H1 (cell line): Measurements from ENCODE around the gene DHRS12. TPM values are rescaled to one million over a fixed set of nuclear protein-coding genes. Genes with fewer than 3 reads are reported as not detected.

Source experiments
- CTCF ChIA-PET: fragments of 300-600 bp; sonication (Branson Sonifier 250); formaldehyde crosslinking; loops from one replicate; lab custom pipeline; 2021; ENCODE audit not compliant: partially characterized antibody; lab: Charles Lee
- POLR2A ChIA-PET: fragments of 300-600 bp; sonication (Branson Sonifier 250); formaldehyde crosslinking; loops from one replicate; lab custom pipeline; 2021; ENCODE audit warnings: inconsistent platforms; ENCODE audit not compliant: partially characterized antibody; lab: Charles Lee
- DNase-seq, 2 experiments: peaks; one replicate each; pipeline versions ENCODE4 v3.0.0 to v3.0.0-alpha.2; 2010 to 2022; ENCODE audit warnings: low spot score in 2 of 2, low read depth in 1 of 2, mixed read lengths in 1 of 2
- FAIRE-seq: peaks from 2 replicates; lab custom pipeline; 2011; peaks lifted over from hg19 to GRCh38; lab: Jason Lieb, UNC
- H2AFZ ChIP-seq: 2 replicates; pipeline ENCODE4 v1.8.1; 2012; ENCODE audit warnings: low read length, inconsistent platforms
- H2AK5ac ChIP-seq: 2 replicates; pipeline ENCODE4 v1.6.1; 2013; ENCODE audit warnings: low read depth, low read length
- H2BK120ac ChIP-seq: replicated peaks from 2 replicates; pipeline ENCODE3; 2013; ENCODE audit warnings: low read depth, low read length, inconsistent platforms
- H2BK12ac ChIP-seq: 2 replicates; pipeline ENCODE4 v1.6.1; 2013; ENCODE audit warnings: low read depth, low read length
- H2BK15ac ChIP-seq: 2 replicates; pipeline ENCODE4 v1.6.1; 2013; ENCODE audit warnings: low read length
- H2BK20ac ChIP-seq: 2 replicates; pipeline ENCODE4 v1.6.1; 2013; ENCODE audit warnings: low read length
- H2BK5ac ChIP-seq: 2 replicates; pipeline ENCODE4 v1.6.1; 2013; ENCODE audit warnings: low read depth, low read length
- H3K14ac ChIP-seq: 2 replicates; pipeline ENCODE4 v1.6.1; 2013; ENCODE audit warnings: inconsistent platforms; ENCODE audit not compliant: insufficient read length
- H3K18ac ChIP-seq: 2 replicates; pipeline ENCODE4 v1.6.1; 2013; ENCODE audit warnings: low read length; ENCODE audit errors: extremely low read depth
- H3K23ac ChIP-seq: 2 replicates; pipeline ENCODE4 v1.6.1; 2013; ENCODE audit warnings: inconsistent platforms; ENCODE audit not compliant: insufficient read length
- H3K23me2 ChIP-seq: 2 replicates; pipeline ENCODE4 v1.6.1; 2013; ENCODE audit warnings: low read depth, low read length
- H3K27ac ChIP-seq: 2 replicates; pipeline ENCODE4 v1.6.1; 2011; ENCODE audit warnings: low read depth, low read length, inconsistent platforms
- H3K27me3 ChIP-seq, 4 experiments: replicated peaks in 1 of 4; 1 replicate in 1 of 4; 2 replicates in 3 of 4; pipeline versions ENCODE4 v1.6.1 to v1.8.1; 2011 to 2013; ENCODE audit warnings: low read length in 3 of 4, mild to moderate bottlenecking in 3 of 4, inconsistent platforms in 2 of 4, mixed read lengths in 2 of 4, moderate library complexity in 1 of 4; ENCODE audit not compliant: control insufficient read depth in 3 of 4, insufficient read depth in 3 of 4; ENCODE audit errors: extremely low read depth in 1 of 4
- H3K36me3 ChIP-seq, 4 experiments: 2 replicates each; pipeline versions ENCODE4 v1.6.1 to v1.8.1; 2011 to 2013; ENCODE audit warnings: mild to moderate bottlenecking in 4 of 4, low read length in 3 of 4, moderate library complexity in 2 of 4, control low read depth in 1 of 4, inconsistent platforms in 1 of 4; ENCODE audit not compliant: insufficient read depth in 4 of 4, control insufficient read depth in 2 of 4
- H3K4ac ChIP-seq: replicated peaks from 2 replicates; pipeline ENCODE3; 2013; ENCODE audit warnings: low read length, low read depth, mixed read lengths, inconsistent platforms; ENCODE audit not compliant: insufficient read length
- H3K4me1 ChIP-seq, 4 experiments: replicated peaks in 1 of 4; 1 replicate in 1 of 4; 2 replicates in 3 of 4; pipeline versions ENCODE4 v1.6.1 to v1.8.1; 2011 to 2013; ENCODE audit warnings: low read length in 3 of 4, inconsistent platforms in 2 of 4, mixed read lengths in 1 of 4; ENCODE audit not compliant: insufficient read depth in 4 of 4, control insufficient read depth in 3 of 4
- H3K4me2 ChIP-seq, 2 experiments: 2 replicates each; pipeline versions ENCODE4 v1.6.1 to v1.8.1; 2011 to 2013; ENCODE audit warnings: low read depth in 2 of 2, low read length in 2 of 2, control low read depth in 1 of 2, inconsistent platforms in 1 of 2, mild to moderate bottlenecking in 1 of 2; ENCODE audit not compliant: insufficient read depth in 1 of 2
- H3K4me3 ChIP-seq, 4 experiments: fragments of 200-600, 300-600 bp in 1 of 4; sonication (generic), shearing (Covaris generic), sonication (Bioruptor Twin) in 1 of 4; 2 replicates each; pipeline versions ENCODE4 v1.5.1 to v1.8.1; 2011 to 2016; ENCODE audit warnings: low read length in 4 of 4, low read depth in 3 of 4, control low read depth in 2 of 4, inconsistent platforms in 2 of 4, mild to moderate bottlenecking in 2 of 4, mixed read lengths in 1 of 4, moderate library complexity in 1 of 4; ENCODE audit not compliant: insufficient read depth in 2 of 4; ENCODE audit errors: extremely low read depth in 1 of 4
- H3K56ac ChIP-seq: replicated peaks from 2 replicates; pipeline ENCODE3; 2013; ENCODE audit warnings: low read depth, mild to moderate bottlenecking, mixed read lengths, low read length, inconsistent platforms; ENCODE audit not compliant: insufficient read length
- H3K79me1 ChIP-seq: 2 replicates; pipeline ENCODE4 v1.6.1; 2013; ENCODE audit warnings: low read depth, low read length, control low read depth
- H3K79me2 ChIP-seq, 2 experiments: 2 replicates each; pipeline versions ENCODE4 v1.6.1 to v1.8.1; 2012 to 2013; ENCODE audit warnings: low read length in 2 of 2, mild to moderate bottlenecking in 2 of 2, inconsistent platforms in 1 of 2; ENCODE audit not compliant: insufficient read depth in 2 of 2, control insufficient read depth in 1 of 2
- H3K9ac ChIP-seq, 4 experiments: replicated peaks in 1 of 4; 1 replicate in 1 of 4; 2 replicates in 3 of 4; pipeline versions ENCODE4 v1.6.1 to v1.8.1; 2011 to 2013; ENCODE audit warnings: low read depth in 3 of 4, low read length in 3 of 4, control low read depth in 2 of 4, mild to moderate bottlenecking in 2 of 4, moderate library complexity in 2 of 4, inconsistent platforms in 1 of 4; ENCODE audit errors: extremely low read depth in 1 of 4
- H3K9me3 ChIP-seq, 2 experiments: 2 replicates each; pipeline versions ENCODE4 v1.6.1 to v1.8.1; 2012 to 2013; ENCODE audit warnings: mild to moderate bottlenecking in 2 of 2, moderate library complexity in 2 of 2, control low read depth in 1 of 2, inconsistent platforms in 1 of 2, low read depth in 1 of 2, low read length in 1 of 2, mixed read lengths in 1 of 2; ENCODE audit not compliant: insufficient read depth in 2 of 2
- H4K20me1 ChIP-seq, 2 experiments: replicated peaks in 1 of 2; 2 replicates each; pipeline versions ENCODE3 to v1.8.1; 2011 to 2013; ENCODE audit warnings: inconsistent platforms in 2 of 2, low read length in 2 of 2, mild to moderate bottlenecking in 1 of 2; ENCODE audit not compliant: insufficient read depth in 2 of 2, control insufficient read depth in 1 of 2
- H4K5ac ChIP-seq: 2 replicates; pipeline ENCODE4 v1.6.1; 2013; ENCODE audit warnings: low read length, low read depth, mixed read lengths, inconsistent platforms; ENCODE audit not compliant: insufficient read length
- H4K8ac ChIP-seq: 2 replicates; pipeline ENCODE4 v1.8.0; 2013; ENCODE audit warnings: mild to moderate bottlenecking, moderate library complexity, low read length, inconsistent platforms; ENCODE audit not compliant: insufficient read depth; ENCODE audit errors: extremely low read depth
- H4K91ac ChIP-seq: replicated peaks from 2 replicates; pipeline ENCODE3; 2013; ENCODE audit warnings: low read length, mixed read lengths, inconsistent platforms; ENCODE audit not compliant: insufficient read length
- BACH1 ChIP-seq: IDR thresholded peaks from 2 replicates; pipeline ENCODE4 v1.6.1; 2012; ENCODE audit warnings: low read length, improper control_type of control experiment
- CBX8 ChIP-seq: fragments of 300-800, 300-1000 bp; sonication (generic); IDR thresholded peaks from 2 replicates; pipeline ENCODE4 v1.7.1; 2016; ENCODE audit warnings: low read depth, low read length, borderline replicate concordance
- EZH2 ChIP-seq: fragments of 200-600 bp; sonication (generic); IDR thresholded peaks from 2 replicates; pipeline ENCODE4 v1.7.1; 2012; ENCODE audit warnings: low read depth, mild to moderate bottlenecking, moderate library complexity, low read length, inconsistent platforms; ENCODE audit not compliant: severe bottlenecking
- JUN ChIP-seq: IDR thresholded peaks from 2 replicates; pipeline ENCODE4 v1.6.1; 2011; ENCODE audit warnings: low read depth, mild to moderate bottlenecking, improper control_type of control experiment, low read length
- KDM1A ChIP-seq: fragments of 200-600, 300-600 bp; sonication (generic); IDR thresholded peaks from 2 replicates; pipeline ENCODE4 v1.7.1; 2016; ENCODE audit warnings: mild to moderate bottlenecking, low read length, borderline replicate concordance
- POLR2A ChIP-seq, 2 experiments: IDR thresholded peaks; 1 replicate in 1 of 2; 2 replicates in 1 of 2; pipeline ENCODE4 v1.6.1; 2011; ENCODE audit warnings: low read depth in 2 of 2, low read length in 2 of 2, mild to moderate bottlenecking in 2 of 2; ENCODE audit errors: control extremely low read depth in 1 of 2
- POU5F1 ChIP-seq: IDR thresholded peaks from 2 replicates; pipeline ENCODE4 v1.6.1; 2011; ENCODE audit warnings: low read depth, mild to moderate bottlenecking, low read length, moderate library complexity
- SIN3A ChIP-seq, 2 experiments: IDR thresholded peaks in 1 of 2; conservative IDR thresholded peaks in 1 of 2; 2 replicates each; pipeline ENCODE4 v1.6.1; 2011 to 2012; ENCODE audit warnings: low read length in 2 of 2, improper control_type of control experiment in 1 of 2, low read depth in 1 of 2, mild to moderate bottlenecking in 1 of 2
- SIRT6 ChIP-seq: IDR thresholded peaks from one replicate; pipeline ENCODE4 v1.7.1; 2012; ENCODE audit warnings: low read length, inconsistent platforms
- TBP ChIP-seq: IDR thresholded peaks from 2 replicates; pipeline ENCODE4 v1.6.1; 2011; ENCODE audit warnings: low read depth, low read length, improper control_type of control experiment
- WGBS, 2 experiments: shearing (Covaris generic) in 1 of 2; methylation state at CpG; one replicate each; pipeline versions ENCODE4 v1.1.6 to v1.1.7; 2013 to 2015; ENCODE audit warnings: low lambda C conversion rate in 2 of 2, mixed read lengths in 2 of 2, inconsistent platforms in 1 of 2, low coverage in 1 of 2, missing lambda C conversion rate in 1 of 2; ENCODE audit not compliant: insufficient replicate concordance in 2 of 2, insufficient coverage in 1 of 2, insufficient read length in 1 of 2; ENCODE audit errors: extremely low coverage in 1 of 2, missing lambda C conversion rate in 1 of 2; 5-methylcytosine and 5-hydroxymethylcytosine counted together
- polyA plus RNA-seq, 7 experiments: library from polyadenylated mRNA; depleted of rRNA in 3 of 7; stranded (reverse) in 5 of 7; unstranded in 2 of 7; fragments of >200 nt in 5 of 7; fragments of 200-250 nt in 2 of 7; gene quantifications; 1 replicate in 5 of 7; 2 replicates in 1 of 7; 4 replicates in 1 of 7; pipeline versions ENCODE4 v1.2.1 to v1.2.3, GENCODE V29; 2011 to 2013; ENCODE audit warnings: missing spikeins in 2 of 7, mixed read lengths in 2 of 7
- total RNA-seq: library from RNA; stranded (reverse); fragmentation: NEBNext Ultra II Directional; extraction: Animal tissue kit (Norgen Biotek cat#: 25700); gene quantifications from 2 replicates; pipeline ENCODE4 v1.2.1, GENCODE V29; 2021
- TF ChIP-seq, protein P1 (sequence below): IDR thresholded peaks from 2 replicates; pipeline ENCODE4 v1.6.1; 2012; ENCODE audit warnings: inconsistent platforms
- TF ChIP-seq, protein P2 (sequence below): IDR thresholded peaks from 2 replicates; pipeline ENCODE4 v1.6.1; 2012; ENCODE audit warnings: inconsistent platforms

Gene DHRS12
- total and polyA plus RNA-seq, 2 of the 8 experiments (the other 6 are each of a cell fraction or from before 2014, with no cell fraction given): 8.7 TPM

DNA sequence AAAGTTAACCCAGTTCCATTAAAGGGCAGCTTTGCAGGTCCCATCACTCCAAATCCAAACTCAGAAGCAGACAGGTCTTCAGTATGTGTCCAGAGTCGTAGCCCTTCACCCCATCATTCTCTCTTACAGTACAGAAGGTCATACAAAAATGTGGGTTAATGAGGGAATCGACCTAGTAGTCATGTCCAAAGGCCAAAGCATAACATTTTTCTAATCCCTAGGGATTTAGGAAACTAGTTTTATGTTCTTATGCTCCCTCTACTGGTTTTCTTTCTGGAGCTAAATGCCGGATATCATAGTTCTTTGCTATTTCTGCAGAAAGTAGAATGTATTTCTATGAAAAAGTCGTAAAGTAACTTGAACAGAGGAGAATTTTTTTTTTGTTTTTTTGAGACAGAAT lies 72.2 kb downstream of the DHRS12 start:
- peaks cover 0 to 5% (median 2%) of the 10 kb centered on the region in 4 experiments; a peak in 1 of 7 replicates for H3K4me1 ChIP-seq
- CTCF ChIA-PET: interaction anchor here (0.6 to 1.5 kb wide), 4 partner anchors 10 to 1624 kb away, joined by 3 to 8 read pairs (median 4); no protein-coding TSS in a partner anchor
- no peak for FAIRE-seq
- TF ChIP-seq POU5F1 (no peak), CBX8 (no peak), SIN3A (conservative IDR thresholded peaks at IDR 0.05 in 1 of 2, IDR thresholded peaks at IDR 0.05 in 1 of 2; ENCODE audit: low read depth in 1 of 2, low read length in 2 of 2) (no peak), SIRT6 (no peak), EZH2 (no peak), BACH1 (no peak), POLR2A (IDR thresholded peaks at IDR 0.05; ENCODE audit: control extremely low read depth in 1 of 2, low read depth in 2 of 2, low read length in 2 of 2) (no peak), KDM1A (no peak), TBP (no peak), JUN (no peak)
- TF ChIP-seq, protein P1, sequence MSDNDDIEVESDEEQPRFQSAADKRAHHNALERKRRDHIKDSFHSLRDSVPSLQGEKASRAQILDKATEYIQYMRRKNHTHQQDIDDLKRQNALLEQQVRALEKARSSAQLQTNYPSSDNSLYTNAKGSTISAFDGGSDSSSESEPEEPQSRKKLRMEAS: no peak
- TF ChIP-seq, protein P2, sequence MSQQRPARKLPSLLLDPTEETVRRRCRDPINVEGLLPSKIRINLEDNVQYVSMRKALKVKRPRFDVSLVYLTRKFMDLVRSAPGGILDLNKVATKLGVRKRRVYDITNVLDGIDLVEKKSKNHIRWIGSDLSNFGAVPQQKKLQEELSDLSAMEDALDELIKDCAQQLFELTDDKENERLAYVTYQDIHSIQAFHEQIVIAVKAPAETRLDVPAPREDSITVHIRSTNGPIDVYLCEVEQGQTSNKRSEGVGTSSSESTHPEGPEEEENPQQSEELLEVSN: no peak

More for the DNA sequence above, 72.2 kb downstream of the DHRS12 start:
- Histone ChIP-seq H4K20me1 (no peaks in the 10 kb centered on the region), H3K4me3 (no peak overlapping the region), H3K14ac (no peak overlapping the region), H2BK20ac (no peak overlapping the region), H2AK5ac (no peak overlapping the region), H2BK15ac (no peak overlapping the region), H2BK5ac (no peak overlapping the region), H3K9ac (no peak overlapping the region), H3K56ac (no peak overlapping the region), H3K79me1 (no peaks in the 10 kb centered on the region; the same call in 1 of the 2 replicates), H2AFZ (no peak overlapping the region), H3K27ac (no peak overlapping the region), H3K36me3 (peaks cover 0 to 7% (median 5%) of the 10 kb centered on the region in 4 experiments; a peak in 4 of 8 replicates), H4K8ac (no peak overlapping the region), H2BK12ac (no peak overlapping the region), H4K91ac (no peak overlapping the region), H3K79me2 (no peaks in the 10 kb centered on the region), H3K23me2 (no peaks in the 10 kb centered on the region), H2BK120ac (no peak overlapping the region), H3K9me3 (no peaks in the 10 kb centered on the region), H3K4me2 (no peak overlapping the region), H3K27me3 (no peaks in the 10 kb centered on the region), H3K23ac (no peak overlapping the region), H4K5ac (no peak overlapping the region), H3K18ac (no peak overlapping the region), H3K4ac (no peak overlapping the region)
- WGBS, 2 experiments: 84% methylated on average over 4 of the region's 4 CpGs; no CpG with 5 or more reads in 1 of the 2 experiments
- POLR2A ChIA-PET: interaction anchor here (1.0 to 1.2 kb wide), 3 partner anchors 35 to 279 kb away, joined by 3 read pairs; partner anchors contain the start of gene INTS6
- DNase-seq: no peak
